Lower lobe of right lung (tissue), 2 donors: Measurements from ENCODE around the gene VPS29. TPM values are rescaled to one million over a fixed set of nuclear protein-coding genes. Genes with fewer than 3 reads are reported as not detected.
A peak's percentile ranks its signal among the peaks of the same experiment; 100 is the strongest.
"Not testable (repeated sequence)": the region's sequence is repeated elsewhere in the genome, so short reads cannot be mapped to it uniquely, and the experiment has no call there.

Experiments
- ATAC-seq, 2 donors: fragments of 200-7000 bp; cut with Tn5 transposase; one replicate each; pipeline ENCODE4 v1.9.1; 2020 to 2022; ENCODE audit warnings: mild to moderate bottlenecking in 2 of 2, moderate library complexity in 2 of 2
- DNase-seq: peaks from one replicate; pipeline ENCODE4 v3.0.0-alpha.2; 2020
- H3K27ac ChIP-seq: fragments of 200-600 bp; one replicate; pipeline ENCODE4 v1.8.0; 2022
- H3K27me3 ChIP-seq: fragments of 200-600 bp; one replicate; pipeline ENCODE4 v1.8.0; 2022; ENCODE audit warnings: low read depth
- H3K36me3 ChIP-seq: fragments of 200-600 bp; one replicate; pipeline ENCODE4 v1.8.0; 2022; ENCODE audit warnings: mild to moderate bottlenecking
- H3K4me1 ChIP-seq: fragments of 200-600 bp; one replicate; pipeline ENCODE4 v1.8.0; 2022
- H3K4me3 ChIP-seq: fragments of 200-600 bp; one replicate; pipeline ENCODE4 v1.8.0; 2022; ENCODE audit warnings: mild to moderate bottlenecking
- H3K9me3 ChIP-seq: fragments of 200-600 bp; one replicate; pipeline ENCODE4 v1.8.0; 2022
- CTCF ChIP-seq: fragments of 200-600 bp; IDR thresholded peaks from one replicate; pipeline ENCODE4 v1.8.0; 2022; ENCODE audit warnings: antibody characterized with exemption, mild to moderate bottlenecking
- intact Hi-C: fragments of 100-400 bp; cut with DNase I; formaldehyde crosslinking; loops from one replicate; pipeline ENCODE4 v1.11.0; 2022
- total RNA-seq: library from RNA; stranded (reverse); fragmentation: NEBNext Ultra II Directional; extraction: Animal tissue kit (Norgen Biotek cat#: 25700); gene quantifications from one replicate; pipeline ENCODE4 v1.2.1, GENCODE V29; 2021
- donor health status: DM: no; HTN: yes; CAD: no; lungs with severe emphysema.

Gene VPS29
- total RNA-seq, 1 donor from 2014 or later, result 102 TPM

DNA sequence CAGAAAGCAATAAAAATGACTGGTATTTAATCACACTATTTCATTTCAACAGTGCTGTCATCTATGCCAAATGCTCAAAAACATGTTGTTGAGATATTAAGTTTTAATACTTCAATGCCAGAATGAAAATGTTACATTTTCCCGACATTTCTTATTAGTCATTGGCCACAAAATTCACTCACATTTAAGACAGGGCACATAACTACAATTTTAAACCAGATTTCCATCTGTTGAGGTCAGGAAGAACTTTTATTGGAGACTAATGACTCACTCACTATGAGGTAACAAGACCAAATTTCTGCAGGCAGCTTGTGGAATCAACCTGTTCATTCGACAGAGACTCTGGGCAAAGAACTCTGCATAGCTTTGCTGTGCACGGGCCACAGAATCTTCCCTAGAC, 44.4 kb upstream of the VPS29 start:
- H3K4me1 ChIP-seq, result peaks cover 44% of the 10 kb centered on the region
- no peak for DNase-seq
- no peak overlapping the region for H3K4me3 ChIP-seq
- H3K36me3 ChIP-seq, result peaks cover 33% of the 10 kb centered on the region
- H3K27me3 ChIP-seq, result no peaks in the 10 kb centered on the region
- ATAC-seq, result no peak
- intact Hi-C loops, result no loop called here
- no peak overlapping the region for H3K27ac ChIP-seq
- no peaks in the 10 kb centered on the region for H3K9me3 ChIP-seq
- no peak for TF ChIP-seq CTCF

DNA sequence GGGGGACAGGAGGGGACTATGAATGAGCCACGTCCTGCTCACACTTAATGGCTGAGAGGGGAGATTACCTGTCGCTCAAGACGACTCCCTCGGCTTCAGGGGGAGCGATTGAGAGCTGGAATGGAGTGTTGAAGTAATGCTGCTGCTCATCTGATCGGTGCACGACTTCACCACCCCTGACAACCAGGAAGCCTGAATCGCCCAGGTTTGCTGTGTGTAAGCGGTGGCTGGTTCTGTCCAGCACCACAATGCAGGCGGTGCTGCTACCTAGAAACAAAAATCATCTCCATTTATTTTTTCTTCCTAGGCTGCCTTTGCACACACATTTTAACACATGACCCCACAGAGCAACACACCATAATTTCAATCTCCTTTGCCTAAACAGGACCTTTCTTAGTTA, 43.9 kb upstream of the VPS29 start:
- no peak for ATAC-seq
- H3K9me3 ChIP-seq, result no peaks in the 10 kb centered on the region
- peaks cover 44% of the 10 kb centered on the region for H3K4me1 ChIP-seq
- intact Hi-C loops, result no loop called here
- H3K27ac ChIP-seq, result no peak overlapping the region
- no peak for DNase-seq
- TF ChIP-seq CTCF, result no peak
- no peak overlapping the region for H3K4me3 ChIP-seq
- peaks cover 28% of the 10 kb centered on the region for H3K36me3 ChIP-seq
- H3K27me3 ChIP-seq, result no peaks in the 10 kb centered on the region

GRCh38 chr12:110545259-110545658, 43.3 kb upstream of the VPS29 start:
- DNase-seq, H3K27me3 ChIP-seq, H3K4me3 ChIP-seq, H3K27ac ChIP-seq, intact Hi-C loops, H3K9me3 ChIP-seq: not testable (repeated sequence)
- Histone ChIP-seq H3K36me3 (peaks cover 23% of the 10 kb centered on the region), H3K4me1 (peaks cover 44% of the 10 kb centered on the region)
- ATAC-seq, result peak in 1 of 2 donors; percentile 6

GRCh38 chr12:110543965-110544364, 42.1 kb upstream of the VPS29 start:
- no peak for ATAC-seq
- Histone ChIP-seq H3K4me3 (no peak overlapping the region), H3K4me1 (peaks cover 44% of the 10 kb centered on the region), H3K27ac (peak overlapping the region; percentile 38), H3K36me3 (peaks cover 29% of the 10 kb centered on the region), H3K9me3 (no peaks in the 10 kb centered on the region), H3K27me3 (no peaks in the 10 kb centered on the region)
- no peak for DNase-seq
- no peak for TF ChIP-seq CTCF
- intact Hi-C loops, result no loop called here

- Histone ChIP-seq H3K4me3 (no peak overlapping the region), H3K27ac (peak overlapping the region; percentile 63), H3K4me1 (peaks cover 44% of the 10 kb centered on the region), H3K27me3 (no peaks in the 10 kb centered on the region), H3K36me3 (peaks cover 32% of the 10 kb centered on the region), H3K9me3 (no peaks in the 10 kb centered on the region)
- TF ChIP-seq CTCF, result no peak
- DNase-seq, result peak; percentile 82
- ATAC-seq, result peak; percentile 92 to 93
- intact Hi-C loops, result no loop called here
These were observed 41.5 kb upstream of the VPS29 start for GRCh38 chr12:110543252-110543959.

GRCh38 chr12:110540048-110540447, 38.1 kb upstream of the VPS29 start:
- Histone ChIP-seq H3K27me3 (no peaks in the 10 kb centered on the region), H3K27ac (no peak overlapping the region), H3K4me3 (no peak overlapping the region), H3K4me1 (peaks cover 39% of the 10 kb centered on the region), H3K36me3 (peaks cover 57% of the 10 kb centered on the region), H3K9me3 (no peaks in the 10 kb centered on the region)
- no peak for ATAC-seq
- DNase-seq, result no peak
- intact Hi-C loops, result no loop called here
- no peak for TF ChIP-seq CTCF
